Measurements from ENCODE around the gene TNFSF18. TPM values are rescaled to one million over a fixed set of nuclear protein-coding genes. Genes with fewer than 3 reads are reported as not detected.
A peak's percentile ranks its signal among the peaks of the same experiment; 100 is the strongest.

TNFSF18 gene
- total and polyA plus RNA-seq, 2 of the 4 experiments (the other 2 are of a cell fraction), result 0.12 to 0.18 TPM

GRCh38 chr1:173064011-173064410, 13.3 kb upstream of the TNFSF18 start:
- peak overlapping the region; percentile 90; the same call in 1 of the 2 replicates for H3K18ac ChIP-seq (ENCODE audit: low read depth, low read length)
- ChIA-PET POLR2A (ENCODE audit: unreplicated experiment) (no interaction called here), CTCF (no interaction called here)
- H2AK5ac ChIP-seq (ENCODE audit: low read depth, low read length), result no peak overlapping the region
- no peaks in the 10 kb centered on the region for H3K79me1 ChIP-seq (ENCODE audit: low read depth in 1 of 2, low read length in 2 of 2)
- intact Hi-C loops (cut with micrococcal nuclease) (loop anchor here (5.0 kb wide), 1 partner anchor 317 kb away; no protein-coding TSS in a partner anchor), dilution Hi-C loops (cut with HindIII; ENCODE audit: low sequenced_read_pairs, unreplicated experiment) (no loop called here), in situ Hi-C loops (cut with MboI; ENCODE audit: low sequenced_read_pairs) (loop anchor here (10.0 kb wide), 1 partner anchor 61 kb away; no protein-coding TSS in a partner anchor)
- no peaks in the 10 kb centered on the region for H3K27me3 ChIP-seq (ENCODE audit: control insufficient read depth, insufficient read depth, low read length)
- ATAC-seq (ENCODE audit: low read depth) (peak; percentile 68), DNase-seq (peak; percentile 66)
- H4K20me1 ChIP-seq (ENCODE audit: insufficient read depth, low read length), result no peaks in the 10 kb centered on the region
- peak overlapping the region; percentile 55 for H4K91ac ChIP-seq (ENCODE audit: insufficient read depth, low read depth, low read length)
- no TSS peak for BruUV-seq (replicated peaks)
- H3K14ac ChIP-seq (replicated peaks; ENCODE audit: low read depth, low read length), result peak overlapping the region; percentile 5; the same call in 1 of the 2 replicates
- peak overlapping the region in 1 of 2 experiments; percentile 38; a peak in 2 of 4 replicates for H4K8ac ChIP-seq (ENCODE audit: low read depth in 2 of 2, low read length in 2 of 2)
- H3K4ac ChIP-seq (ENCODE audit: low read depth, low read length), result peak overlapping the region; percentile 16; the same call in 1 of the 2 replicates
- H2AFZ ChIP-seq (replicated peaks; ENCODE audit: low read length, poor library complexity), result peak overlapping the region; percentile 19
- H2BK120ac ChIP-seq (ENCODE audit: low read depth, low read length), result peak overlapping the region; percentile 89
- no peak overlapping the region for H3K4me3 ChIP-seq (ENCODE audit: insufficient read depth, low read depth, low read length)
- WGBS, 2 experiments (ENCODE audit: extremely low coverage in 2 of 2, insufficient read length in 1 of 2), result no CpG with 5 or more reads among the region's 3 CpGs
- no peaks in the 10 kb centered on the region for H3K36me3 ChIP-seq (ENCODE audit: control insufficient read depth, insufficient read depth, low read length)
- H3K27ac ChIP-seq (ENCODE audit: insufficient read depth, low read length), result peak overlapping the region; percentile 7; the same call in 1 of the 2 replicates
- no peak overlapping the region for H3K9ac ChIP-seq (ENCODE audit: low read depth, low read length)
- H3K4me1 ChIP-seq (ENCODE audit: control insufficient read depth, insufficient read depth, low read length), result peaks cover 8% of the 10 kb centered on the region; the same call in 1 of the 2 replicates
- TF ChIP-seq MAFK (IDR thresholded peaks at IDR 0.05; ENCODE audit: low read depth, low read length), result no peak
- no peak for TF ChIP-seq SMC3 (IDR thresholded peaks at IDR 0.05; ENCODE audit: low read depth, low read length)
- TF ChIP-seq RAD21 (IDR thresholded peaks at IDR 0.05; ENCODE audit: low read length), result no peak
- no peak for TF ChIP-seq MXI1 (IDR thresholded peaks at IDR 0.05; ENCODE audit: borderline replicate concordance, low read depth, low read length)
- no peak for TF ChIP-seq BHLHE40 (IDR thresholded peaks at IDR 0.05; ENCODE audit: low read depth, low read length)
- no peak for TF ChIP-seq MAZ (IDR thresholded peaks at IDR 0.05; ENCODE audit: borderline replicate concordance, low read depth, low read length)
- no peak for TF ChIP-seq NFE2L2 (IDR thresholded peaks at IDR 0.05; ENCODE audit: low read depth, low read length)
- no peak for TF ChIP-seq RFX5 (IDR thresholded peaks at IDR 0.05; ENCODE audit: low read depth, low read length)
- no peak for TF ChIP-seq FOS (IDR thresholded peaks at IDR 0.05; ENCODE audit: low read depth, low read length)
- no peak for TF ChIP-seq ELK1 (IDR thresholded peaks at IDR 0.05; ENCODE audit: borderline replicate concordance, low read depth, low read length)
- TF ChIP-seq USF2 (IDR thresholded peaks at IDR 0.05; ENCODE audit: low read depth, low read length), result no peak
- TF ChIP-seq RCOR1 (IDR thresholded peaks at IDR 0.05; ENCODE audit: insufficient replicate concordance, low read length), result no peak
- no peak for TF ChIP-seq CTCF (conservative IDR thresholded peaks at IDR 0.05; ENCODE audit: low read depth, low read length)
- peak overlapping the region; percentile 50 for H2BK20ac ChIP-seq (ENCODE audit: low read depth, low read length)
- H2BK15ac ChIP-seq (ENCODE audit: low read depth, low read length), result peak overlapping the region; percentile 7; the same call in 1 of the 3 replicates
- H3K23ac ChIP-seq (ENCODE audit: low read depth, low read length), result no peak overlapping the region
- no peaks in the 10 kb centered on the region for H3K9me3 ChIP-seq (ENCODE audit: control insufficient read depth, insufficient read depth, low read length)
- no peaks in the 10 kb centered on the region; the same call in 1 of the 2 replicates for H3K9me1 ChIP-seq (ENCODE audit: insufficient read depth, low read length)
- peak overlapping the region; percentile 80; the same call in 1 of the 2 replicates for H3K4me2 ChIP-seq (ENCODE audit: low read depth, low read length)
- peak overlapping the region; percentile 18 for H2BK5ac ChIP-seq (ENCODE audit: low read depth, low read length, poor library complexity, severe bottlenecking)
- peak overlapping the region; percentile 52; the same call in 1 of the 2 replicates for H4K5ac ChIP-seq (ENCODE audit: low read depth, low read length)
- H2AK9ac ChIP-seq (replicated peaks; ENCODE audit: low read depth, low read length, poor library complexity), result no peak overlapping the region
- peak overlapping the region; percentile 25; the same call in 1 of the 2 replicates for H3K56ac ChIP-seq (ENCODE audit: extremely low read depth, insufficient read depth, low read length)
